Stimulated activated CD4-positive, alpha-beta T cell treated with anti-CD3 and anti-CD28 coated beads, Interleukin-1b, Interleukin-23, amount 100 ng/mL, for 1 hour (primary cell): ENCODE results near the gene THRSP.
"Not testable (repeated sequence)": the region's sequence is repeated elsewhere in the genome, so short reads cannot be mapped to it uniquely, and the experiment has no call there.

Experiments
- DNase-seq, 2 donors: peaks; one replicate each; pipeline ENCODE4 v3.0.0-alpha.2; 2020; ENCODE audit warnings: low read depth in 2 of 2

Gene THRSP

GRCh38 chr11:78063440-78064181 is at the start of gene THRSP:
TSS of gene THRSP (plus strand) at chr11:78063861. CDS start at chr11:78063882, 21 bp downstream.
- no peak for DNase-seq

- not testable (repeated sequence) for DNase-seq
These were observed 48.6 kb upstream of the THRSP start for GRCh38 chr11:78014937-78015520.

GRCh38 chr11:78015878-78016277 is 47.8 kb upstream of the THRSP start:
- DNase-seq: no peak

- DNase-seq: no peak
These were observed 43.9 kb upstream of the THRSP start for GRCh38 chr11:78019808-78020207.

GRCh38 chr11:78020246-78020645 is 43.4 kb upstream of the THRSP start:
- DNase-seq: no peak

GRCh38 chr11:78021611-78022010 is 42.0 kb upstream of the THRSP start:
- DNase-seq: no peak

- DNase-seq: no peak
These were observed 41.0 kb upstream of the THRSP start, which contains the start of gene KCTD14 for GRCh38 chr11:78022397-78023396. TSS of gene KCTD14 (minus strand) at chr11:78023276. CDS start at chr11:78023249, 27 bp downstream.

GRCh38 chr11:78023426-78023825 is 40.2 kb upstream of the THRSP start:
- no peak for DNase-seq

- no peak for DNase-seq
These were observed 38.3 kb upstream of the THRSP start for GRCh38 chr11:78025378-78025777.

GRCh38 chr11:78027759-78028158 is 35.9 kb upstream of the THRSP start:
- no peak for DNase-seq

GRCh38 chr11:78028423-78028822 is 35.2 kb upstream of the THRSP start:
- DNase-seq: not testable (repeated sequence)

GRCh38 chr11:78030429-78031325 is 33.0 kb upstream of the THRSP start:
- DNase-seq: no peak

GRCh38 chr11:78031629-78032028 is 32.0 kb upstream of the THRSP start:
- DNase-seq: no peak

GRCh38 chr11:78032090-78032489 is 31.6 kb upstream of the THRSP start:
- no peak for DNase-seq

GRCh38 chr11:78033040-78033439 is 30.6 kb upstream of the THRSP start:
- DNase-seq: no peak

GRCh38 chr11:78034623-78035022 is 29.0 kb upstream of the THRSP start:
- DNase-seq: no peak

GRCh38 chr11:78036313-78036712 is 27.3 kb upstream of the THRSP start:
- no peak for DNase-seq

GRCh38 chr11:78037056-78037455 is 26.6 kb upstream of the THRSP start:
- DNase-seq: no peak

GRCh38 chr11:78037825-78038620 is 25.6 kb upstream of the THRSP start:
- DNase-seq: no peak

GRCh38 chr11:78038697-78039313 is 24.9 kb upstream of the THRSP start:
- no peak for DNase-seq
